Fibroblast of skin of right quadriceps (primary cell): ENCODE results near the gene PCED1A.

ENCODE experiments used
- DNase-seq: peaks from one replicate; pipeline ENCODE4 v3.0.0-alpha.2; 2013

PCED1A gene

DNA sequence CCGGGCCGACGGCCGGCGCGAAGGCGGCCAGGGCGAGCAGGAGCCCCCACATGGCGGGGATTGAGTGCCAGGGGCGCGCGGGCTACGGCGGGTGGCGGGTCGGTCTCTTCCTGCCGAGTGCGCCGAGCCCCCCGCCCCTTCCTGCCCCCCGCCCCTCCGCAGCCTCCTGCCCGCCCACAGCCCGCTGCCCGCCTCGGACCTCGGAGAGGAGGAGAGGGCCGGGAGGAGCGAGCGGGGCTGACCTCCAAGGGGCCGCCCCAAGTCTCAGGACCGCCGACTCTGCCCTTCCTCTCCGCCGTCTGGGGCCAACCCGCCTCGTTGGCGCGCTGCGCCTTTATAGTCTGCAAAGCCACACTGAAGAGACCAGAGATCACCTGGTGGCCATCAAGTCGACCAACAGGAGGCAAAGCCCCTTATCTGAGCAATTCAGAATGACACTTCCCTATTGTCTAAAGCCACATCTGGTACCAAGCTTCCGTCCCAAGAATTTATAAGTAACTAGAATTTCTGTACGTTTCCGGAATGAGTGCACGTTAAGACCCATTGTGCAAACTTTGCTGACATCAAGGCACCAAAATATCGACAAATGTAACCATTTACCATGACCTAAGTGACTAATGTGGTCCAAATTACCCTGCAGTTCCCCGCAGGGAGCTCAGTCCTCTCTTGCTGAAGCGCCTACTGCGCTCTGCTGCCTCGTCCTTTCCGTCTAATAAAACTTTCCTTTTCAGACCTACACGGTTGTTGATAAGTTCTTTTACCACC is 39.8 kb downstream of the PCED1A start, which contains the start of gene CPXM1:
Gene CPXM1 (minus strand): TSS at position 107 of the 765 bp plus-strand sequence. CDS start 55 bp downstream, at position 52.
- no peak for DNase-seq

- DNase-seq = no peak
Measured at GRCh38 chr20:2799688-2800520, 40.6 kb downstream of the PCED1A start.

GRCh38 chr20:2799271-2799670 is 41.2 kb downstream of the PCED1A start:
- DNase-seq = no peak

- no peak for DNase-seq
Measured at GRCh38 chr20:2798814-2799213, 41.6 kb downstream of the PCED1A start.

GRCh38 chr20:2798095-2798805 is 42.2 kb downstream of the PCED1A start:
- no peak for DNase-seq

- DNase-seq = no peak
Measured at GRCh38 chr20:2797136-2797983, 43.1 kb downstream of the PCED1A start.

GRCh38 chr20:2796011-2796660 is 44.3 kb downstream of the PCED1A start:
- no peak for DNase-seq

DNA sequence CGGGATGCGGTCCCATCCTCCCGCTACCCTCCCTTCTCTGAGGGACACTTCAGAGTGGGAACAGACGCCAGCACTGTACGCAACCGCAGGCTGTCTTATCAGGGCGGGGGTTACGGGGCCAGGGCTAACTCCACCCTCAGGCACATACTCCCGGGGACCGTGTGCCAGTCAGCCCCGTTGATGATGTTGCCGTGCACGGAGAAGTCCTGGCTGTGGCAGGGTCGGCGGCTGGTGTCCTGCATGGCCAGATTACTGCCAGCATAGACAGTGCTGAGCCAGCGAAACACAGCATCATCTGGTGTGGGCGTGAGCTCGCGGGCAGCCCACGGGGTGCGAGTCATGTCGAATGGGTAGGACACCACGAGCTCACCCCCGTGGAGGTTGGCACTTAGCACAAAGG is 45.0 kb downstream of the PCED1A start:
- no peak for DNase-seq

DNA sequence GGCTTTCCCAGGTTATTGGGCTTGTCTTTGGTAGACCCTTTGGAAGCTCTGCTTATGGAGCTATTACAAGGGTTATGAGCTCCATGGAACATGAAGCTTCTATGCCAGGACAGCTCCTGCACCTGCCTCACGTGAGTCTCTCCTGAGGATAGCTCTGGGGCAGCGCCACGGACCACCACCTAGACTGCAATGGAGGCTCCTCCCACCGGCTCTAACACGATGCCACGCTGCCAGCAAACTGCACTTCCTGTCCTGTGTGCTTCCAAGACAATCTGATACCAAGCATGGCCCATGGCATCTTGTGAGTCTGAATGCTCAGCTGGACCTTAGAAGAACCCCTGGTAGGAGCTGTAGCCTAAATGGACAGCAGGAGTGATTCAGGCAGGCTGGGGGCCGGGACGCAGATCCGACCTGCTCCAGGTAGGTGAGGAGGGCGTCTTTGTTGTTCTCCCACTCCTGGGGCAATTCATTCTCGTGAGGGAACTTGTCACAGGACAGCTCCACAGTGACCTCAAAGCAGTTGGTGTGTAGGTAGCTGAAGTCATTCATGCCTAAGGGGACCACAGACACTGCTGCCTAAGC is 45.5 kb downstream of the PCED1A start:
- DNase-seq = no peak

DNA sequence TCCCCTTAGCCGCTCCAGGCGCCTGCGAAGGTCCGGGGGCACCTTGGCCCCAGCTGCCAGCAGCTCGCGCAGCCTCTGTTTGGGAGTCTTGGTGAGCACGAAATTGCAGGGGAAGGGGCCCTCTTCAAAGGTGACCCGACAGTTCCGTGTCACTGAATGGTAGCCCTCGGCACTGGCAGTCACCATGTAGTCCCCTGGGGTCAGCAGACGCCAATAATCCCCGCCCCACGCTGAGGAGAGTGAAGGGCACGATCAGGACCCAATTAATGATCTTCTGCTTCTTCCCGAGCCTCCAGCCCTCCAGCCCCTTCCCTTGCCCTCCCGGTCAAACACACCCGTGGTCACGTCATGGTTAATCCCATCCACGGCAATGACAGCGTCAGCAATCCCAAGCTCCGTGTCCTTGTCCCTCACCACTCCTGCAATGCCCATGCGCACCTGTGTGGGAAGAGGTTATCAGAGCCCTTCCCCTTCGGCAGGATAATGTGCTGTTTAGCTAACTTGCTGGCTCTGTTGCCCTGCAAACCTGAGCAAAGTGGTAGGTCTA is 46.2 kb downstream of the PCED1A start:
- DNase-seq = no peak

DNA sequence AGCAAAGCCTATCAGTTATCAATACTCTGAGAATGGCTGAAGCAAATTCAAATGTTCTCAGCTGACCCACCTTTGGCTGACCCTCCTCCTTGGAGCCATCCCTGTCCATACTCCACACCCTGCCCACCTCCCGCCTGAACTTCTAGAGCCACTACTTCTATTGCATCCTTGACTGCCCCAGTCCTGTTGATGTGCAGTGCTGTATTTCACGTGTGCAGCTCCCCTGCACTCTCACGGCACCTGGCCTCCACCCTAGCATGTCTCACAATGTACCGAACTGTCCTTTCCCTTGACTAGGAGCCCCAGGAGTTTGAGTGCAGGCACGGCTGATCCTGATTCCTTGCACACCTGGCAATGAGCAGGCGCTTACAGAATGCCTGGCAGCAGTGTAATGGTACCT is 47.0 kb downstream of the PCED1A start:
- no peak for DNase-seq
